Occipital lobe (tissue), 2 donors: ENCODE data around the gene GRHL3. TPM values are rescaled to one million over a fixed set of nuclear protein-coding genes. Genes with fewer than 3 reads are reported as not detected.
"Not testable (repeated sequence)": the region's sequence is repeated elsewhere in the genome, so short reads cannot be mapped to it uniquely, and the experiment has no call there.

Experiments
- DNase-seq: peaks from one replicate; lab custom pipeline; 2025; lab: John Stamatoyannopoulos, UW
- total RNA-seq: library from RNA; depleted of rRNA; stranded (reverse); fragments of >200 nt; gene quantifications from one replicate; pipeline ENCODE4 v1.2.3, GENCODE V29; 2014

Gene GRHL3
- not detected for total RNA-seq

DNA sequence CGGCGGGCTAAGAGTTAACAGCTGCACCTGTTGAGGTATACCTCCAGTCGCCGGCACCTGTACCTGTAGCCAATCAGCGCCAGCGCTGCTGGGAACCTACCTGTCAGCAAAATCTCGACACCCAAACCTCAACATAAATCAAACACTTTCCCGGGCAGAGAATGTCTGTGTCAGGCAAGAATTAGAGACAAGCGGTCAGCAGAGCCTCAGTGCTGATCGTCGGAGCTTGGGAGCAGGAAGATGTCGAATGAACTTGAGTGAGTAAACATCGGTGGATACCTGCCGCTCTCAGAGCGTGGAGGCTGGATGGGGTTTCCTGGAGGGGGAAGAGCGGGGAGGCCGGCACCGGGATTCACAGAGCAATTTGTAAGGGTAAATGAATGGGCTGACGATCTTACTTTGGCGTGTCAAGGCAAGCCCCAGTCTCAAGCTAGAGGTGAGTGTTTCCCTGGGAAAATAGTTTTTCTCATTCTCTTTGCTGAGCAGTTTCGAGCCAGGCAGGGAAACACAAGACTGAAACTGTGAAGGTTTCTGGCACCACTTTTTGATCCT lies at the start of gene GRHL3:
TSS of gene GRHL3 (plus strand) at position 46 of the 552 bp plus-strand sequence. CDS start at position 241, 195 bp downstream.
- DNase-seq: no peak

DNA sequence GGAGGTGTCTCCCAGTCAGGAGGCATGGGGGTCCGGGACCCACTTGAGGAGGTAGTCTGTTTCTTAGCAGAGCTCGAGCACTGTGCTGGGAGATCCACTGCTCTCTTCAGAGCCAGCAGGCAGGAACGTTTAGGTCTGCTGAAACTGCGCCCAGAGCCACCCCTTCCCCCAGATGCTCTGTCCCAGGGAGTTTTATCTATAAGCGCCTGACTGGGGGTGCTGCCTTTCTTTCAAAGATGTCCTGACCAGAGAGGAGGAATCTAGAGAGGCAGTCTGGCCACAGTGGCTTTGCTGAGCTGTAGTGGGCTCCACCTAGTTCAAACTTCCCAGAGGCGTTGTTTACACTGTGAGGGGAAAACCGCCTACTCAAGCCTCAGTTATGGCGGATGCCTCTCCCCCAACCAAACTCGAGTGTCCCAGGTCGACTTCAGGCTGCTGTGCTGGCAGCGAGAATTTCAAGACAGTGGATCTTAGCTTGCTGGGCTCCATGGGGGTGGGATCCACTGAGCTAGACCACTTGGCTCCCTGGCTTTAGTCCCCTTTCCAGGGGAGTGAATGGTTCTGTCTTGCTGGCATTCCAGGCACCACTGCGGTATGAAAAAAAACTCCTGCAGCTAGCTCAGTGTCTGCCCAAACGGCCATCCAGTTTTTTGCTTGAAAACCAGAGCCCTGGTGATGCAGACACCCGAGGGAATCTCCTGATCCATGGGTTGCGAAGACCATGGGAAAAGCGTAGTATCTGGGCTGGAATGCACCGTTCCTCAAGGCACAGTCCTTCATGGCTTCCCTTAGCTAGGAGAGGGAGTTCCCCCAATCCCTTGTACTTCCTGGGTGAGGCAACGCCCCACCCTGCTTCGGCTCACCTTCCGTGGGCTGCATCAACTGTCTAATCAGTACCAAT lies 44.7 kb upstream of the GRHL3 start:
- DNase-seq: not testable (repeated sequence)

GRCh38 chr1:24275104-24275410 lies 44.1 kb upstream of the GRHL3 start:
- no peak for DNase-seq

- no peak for DNase-seq
These were observed 43.6 kb upstream of the GRHL3 start for GRCh38 chr1:24275510-24275909.

GRCh38 chr1:24276791-24277190 lies 42.4 kb upstream of the GRHL3 start:
- no peak for DNase-seq

DNA sequence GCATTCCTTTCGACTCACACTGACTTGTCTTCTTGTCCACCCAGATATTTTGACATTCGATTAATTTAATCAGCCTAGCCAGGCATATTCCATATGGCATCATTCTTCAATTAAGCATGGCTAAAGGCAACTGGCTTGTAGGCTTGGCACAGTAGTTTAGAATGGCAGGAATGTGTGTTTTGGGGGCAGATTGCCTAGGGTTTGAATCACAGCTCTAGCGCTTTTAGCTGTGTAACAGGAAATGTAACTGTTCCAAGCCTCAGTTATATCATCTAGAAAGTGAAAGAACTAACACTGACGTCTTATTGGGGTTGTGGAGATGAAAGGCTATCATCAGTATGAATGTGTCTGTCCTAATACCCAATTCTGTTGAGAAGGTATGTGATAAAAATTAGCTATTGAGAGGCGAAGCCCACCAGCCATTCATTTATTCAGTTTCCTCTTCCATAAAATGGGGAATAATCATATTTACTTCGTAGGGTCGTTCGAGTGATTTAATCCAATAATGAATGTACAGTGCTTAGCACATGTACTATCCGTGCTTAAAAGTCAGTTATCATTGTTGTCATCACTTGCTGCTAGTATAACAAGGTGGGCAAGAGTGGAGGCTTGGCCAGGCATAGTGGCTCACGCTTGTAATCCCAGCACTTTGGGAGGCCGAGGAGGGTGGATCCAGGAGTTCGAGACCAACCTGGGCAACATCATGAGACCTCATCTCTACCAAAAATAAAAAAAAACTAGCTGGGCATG lies 41.6 kb upstream of the GRHL3 start:
- no peak for DNase-seq

DNA sequence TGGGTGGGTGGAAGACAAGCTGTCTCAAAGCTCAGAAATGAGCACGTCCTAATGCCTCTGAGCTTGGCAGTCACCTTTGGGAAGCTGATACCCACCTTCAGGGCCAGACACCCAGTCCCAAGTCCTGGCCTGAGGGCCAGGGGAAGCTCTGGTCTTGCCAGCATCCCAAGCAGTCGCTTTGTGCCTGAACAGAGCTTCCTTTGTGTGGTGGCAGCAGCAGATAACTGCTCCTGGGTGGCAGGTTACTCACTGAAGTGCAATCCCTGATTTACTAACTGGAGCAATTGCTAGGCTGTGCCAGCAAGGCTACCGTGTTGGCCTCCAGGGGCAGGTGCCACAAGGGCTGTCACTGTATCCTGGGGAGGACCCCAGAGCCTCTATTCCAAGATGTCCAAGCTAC lies 40.4 kb upstream of the GRHL3 start:
- no peak for DNase-seq

- no peak for DNase-seq
These were observed 39.4 kb upstream of the GRHL3 start for GRCh38 chr1:24279590-24280232.

DNA sequence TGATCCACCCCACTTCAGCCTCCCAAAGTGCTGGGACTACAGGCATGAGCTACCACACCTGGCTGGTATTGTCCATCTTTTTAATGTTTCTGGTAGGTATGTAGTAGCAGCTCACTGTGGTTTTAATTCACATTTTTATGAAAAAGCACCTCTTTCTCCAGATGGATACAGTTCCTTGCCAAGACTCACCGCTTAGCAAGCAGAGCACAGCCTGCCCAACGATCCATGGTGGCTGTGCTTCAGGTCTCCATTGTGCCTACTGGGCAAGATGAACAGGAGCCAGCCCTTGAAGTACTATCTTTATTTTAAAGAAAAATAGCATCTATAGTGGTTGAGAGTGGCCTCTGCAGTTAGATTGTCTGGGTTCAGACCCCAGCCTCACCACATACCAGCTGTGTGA lies 37.6 kb upstream of the GRHL3 start:
- no peak for DNase-seq

DNA sequence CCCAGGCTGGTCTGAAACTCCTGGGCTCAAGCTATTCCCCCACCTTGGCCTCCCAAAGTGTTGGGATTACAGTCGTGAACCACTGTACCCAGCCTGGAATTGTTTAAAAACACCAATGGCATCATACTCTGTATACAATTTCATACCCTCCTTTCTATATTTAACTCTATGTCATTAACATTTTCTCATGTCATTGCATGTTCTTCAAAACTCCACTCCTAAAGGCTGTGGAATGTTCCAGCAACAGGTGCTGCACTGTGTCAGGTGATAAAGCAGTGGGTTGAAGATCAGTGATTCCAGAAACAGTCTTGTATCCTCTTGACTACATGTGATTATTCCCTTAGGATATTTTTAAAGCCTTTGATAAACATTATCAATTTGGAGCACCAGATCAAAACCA lies 36.7 kb upstream of the GRHL3 start:
- no peak for DNase-seq

DNA sequence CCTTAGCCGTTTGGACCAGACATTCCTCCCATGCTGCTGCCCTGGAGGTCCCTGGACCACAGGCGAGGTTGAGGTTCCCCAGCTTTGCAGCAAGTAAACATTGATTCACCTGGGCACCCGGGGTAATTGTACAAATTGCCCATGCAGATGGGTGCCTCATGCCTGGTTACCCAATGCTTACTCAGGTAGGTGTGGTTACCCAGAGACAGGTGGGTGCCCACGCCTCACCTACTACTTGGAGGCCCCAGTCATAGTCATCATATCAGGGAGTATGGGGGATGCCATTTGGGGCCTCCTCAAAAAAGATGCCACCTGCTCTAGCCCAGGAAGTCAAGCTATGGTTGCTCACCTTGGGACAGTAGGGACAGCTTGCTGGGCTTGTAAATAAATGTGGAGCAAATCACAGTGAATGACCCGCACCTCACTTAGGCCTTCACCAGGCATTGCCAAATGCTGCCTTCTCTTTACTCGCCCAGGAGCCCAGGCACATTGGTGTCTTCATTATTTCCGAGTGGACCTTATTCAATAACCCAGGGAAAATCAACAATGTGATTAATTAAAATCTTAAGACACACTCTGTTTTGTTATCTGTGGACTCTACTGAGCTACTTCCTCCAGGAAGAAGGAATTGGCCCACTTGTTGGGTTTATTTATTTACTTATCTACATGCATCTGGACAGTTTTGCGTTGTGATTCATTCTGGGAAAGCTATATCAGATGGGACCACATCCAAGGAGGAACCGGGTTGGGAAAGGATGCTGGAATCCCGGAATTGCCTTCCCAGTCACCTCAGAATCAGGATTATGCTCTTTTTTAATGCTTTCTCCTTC lies 35.6 kb upstream of the GRHL3 start:
- no peak for DNase-seq

GRCh38 chr1:24284156-24284471 lies 35.0 kb upstream of the GRHL3 start:
- DNase-seq: no peak

DNA sequence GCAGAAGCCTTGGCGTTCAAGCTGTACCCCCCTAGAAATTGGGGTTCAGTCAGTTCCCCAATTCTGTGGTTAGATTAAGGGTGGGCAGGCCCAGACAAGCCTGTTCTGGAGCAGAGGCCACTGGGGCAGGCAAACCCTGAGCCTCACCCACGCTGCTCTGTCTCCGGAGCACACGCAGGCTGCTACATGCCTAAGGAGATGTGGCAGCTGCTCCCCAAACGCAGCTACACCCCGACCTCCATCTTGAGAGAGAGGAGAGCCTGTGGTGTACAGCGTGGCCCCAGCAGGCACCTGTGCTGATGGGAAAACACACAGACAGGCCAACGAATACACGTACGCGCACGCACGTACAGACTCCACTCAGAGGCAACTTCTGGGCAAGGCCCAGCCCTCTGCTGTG lies 33.9 kb upstream of the GRHL3 start:
- no peak for DNase-seq

GRCh38 chr1:24286246-24287010 lies 32.7 kb upstream of the GRHL3 start:
- no peak for DNase-seq

DNA sequence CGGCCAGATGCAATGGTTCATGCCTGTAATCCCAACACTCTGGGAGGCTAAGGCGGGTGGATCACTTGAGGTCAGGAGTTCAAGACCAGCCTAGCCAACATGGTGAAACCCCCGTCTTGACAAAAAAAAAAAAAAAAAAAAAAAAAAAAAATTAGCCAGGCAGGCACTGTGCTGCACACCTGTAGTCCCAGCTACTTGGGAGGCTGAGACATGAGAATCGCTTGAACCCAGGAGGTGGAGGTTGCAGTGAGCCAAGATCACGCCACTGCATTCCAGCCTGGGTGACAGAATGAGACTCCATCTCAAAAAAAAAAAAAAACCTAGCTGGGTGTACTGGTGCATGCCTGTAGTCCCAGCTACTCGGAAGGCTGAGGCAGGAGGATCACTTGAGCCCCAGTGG lies 31.4 kb upstream of the GRHL3 start:
- DNase-seq: not testable (repeated sequence)

- DNase-seq: no peak
These were observed 30.7 kb upstream of the GRHL3 start for GRCh38 chr1:24288479-24288878.

DNA sequence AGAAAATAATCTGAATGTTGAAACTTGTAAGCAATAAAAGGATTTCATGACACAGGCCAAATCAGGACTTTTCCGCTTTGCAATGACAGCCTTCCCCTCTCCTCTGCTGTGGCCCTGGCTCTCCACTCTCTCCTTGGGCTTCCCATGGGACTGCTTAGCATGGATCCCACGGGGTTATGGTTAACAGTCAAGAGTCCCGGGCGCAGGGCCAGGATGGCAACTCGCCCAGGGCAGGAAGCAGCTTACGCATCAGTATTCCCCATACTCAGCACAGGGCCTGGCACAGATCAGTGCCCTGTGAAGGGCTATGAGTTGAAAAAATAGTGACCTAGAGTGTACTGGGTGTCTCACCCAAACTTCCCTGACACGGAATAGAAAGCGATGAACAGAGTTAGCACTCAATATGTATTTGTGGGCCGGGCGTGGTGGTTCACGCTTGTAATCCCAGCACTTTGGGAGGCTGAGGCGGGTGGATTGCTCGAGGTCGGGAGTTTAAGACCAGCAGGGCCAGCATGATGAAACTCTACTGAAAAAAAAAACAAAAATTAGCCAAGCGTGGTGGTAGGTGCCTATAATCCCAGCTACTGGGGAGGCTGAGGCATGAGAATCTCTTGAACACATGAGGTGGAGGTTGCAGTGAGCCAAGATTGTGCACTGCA lies 29.1 kb upstream of the GRHL3 start:
- DNase-seq: peak; percentile 81

GRCh38 chr1:24290933-24291487 lies 28.1 kb upstream of the GRHL3 start:
- no peak for DNase-seq

GRCh38 chr1:24292103-24292502 lies 27.1 kb upstream of the GRHL3 start:
- DNase-seq: no peak

DNA sequence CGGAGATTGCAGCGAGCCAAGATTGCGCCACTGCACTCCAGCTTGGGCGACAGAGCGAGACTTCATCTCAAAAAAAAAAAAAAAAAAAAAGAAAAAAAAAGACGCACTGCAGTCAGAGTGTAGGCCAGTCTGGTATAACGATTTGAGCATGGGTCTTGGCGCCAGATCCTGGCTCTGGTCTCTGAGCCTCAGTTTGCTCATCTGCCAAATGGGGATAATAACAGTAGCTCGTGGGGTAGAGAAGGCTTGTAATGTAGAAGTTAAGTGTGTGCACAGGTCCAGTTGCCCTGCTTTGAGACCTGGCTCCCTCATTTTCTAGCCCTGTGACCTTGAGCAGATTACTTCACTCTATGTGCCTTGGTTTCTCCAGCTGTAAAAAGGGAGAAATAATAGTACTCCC lies 26.3 kb upstream of the GRHL3 start:
- DNase-seq: no peak
